ENCODE results near the gene KRT75. TPM values are rescaled to one million over a fixed set of nuclear protein-coding genes. Genes with fewer than 3 reads are reported as not detected.

The KRT75 gene
- total and polyA plus RNA-seq, 2 of the 4 experiments (the other 2 are of a cell fraction) = not detected

GRCh38 chr12:52399756-52400155 lies 34.4 kb downstream of the KRT75 start:
- Histone ChIP-seq H3K9me3 (ENCODE audit: control insufficient read depth, insufficient read depth, low read length) (no peaks in the 10 kb centered on the region), H2BK120ac (ENCODE audit: low read depth, low read length) (no peak overlapping the region), H3K9me1 (ENCODE audit: insufficient read depth, low read length) (no peaks in the 10 kb centered on the region), H2BK15ac (ENCODE audit: low read depth, low read length) (no peak overlapping the region), H2BK20ac (ENCODE audit: low read depth, low read length) (no peak overlapping the region), H2AK9ac (replicated peaks; ENCODE audit: low read depth, low read length, poor library complexity) (no peak overlapping the region), H3K4me2 (ENCODE audit: low read depth, low read length) (no peak overlapping the region), H3K4ac (ENCODE audit: low read depth, low read length) (no peak overlapping the region), H4K5ac (ENCODE audit: low read depth, low read length) (no peak overlapping the region), H4K8ac (ENCODE audit: low read depth in 2 of 2, low read length in 2 of 2) (no peak overlapping the region), H3K4me3 (ENCODE audit: insufficient read depth, low read depth, low read length) (no peak overlapping the region), H3K4me1 (ENCODE audit: control insufficient read depth, insufficient read depth, low read length) (no peaks in the 10 kb centered on the region), H3K27ac (ENCODE audit: insufficient read depth, low read length) (no peak overlapping the region), H2BK5ac (ENCODE audit: low read depth, low read length, poor library complexity, severe bottlenecking) (no peak overlapping the region), H3K56ac (ENCODE audit: extremely low read depth, insufficient read depth, low read length) (no peak overlapping the region), H2AFZ (replicated peaks; ENCODE audit: low read length, poor library complexity) (no peak overlapping the region), H4K91ac (ENCODE audit: insufficient read depth, low read depth, low read length) (no peak overlapping the region), H2AK5ac (ENCODE audit: low read depth, low read length) (no peak overlapping the region), H3K9ac (ENCODE audit: low read depth, low read length) (no peak overlapping the region), H4K20me1 (ENCODE audit: insufficient read depth, low read length) (no peaks in the 10 kb centered on the region), H3K36me3 (ENCODE audit: control insufficient read depth, insufficient read depth, low read length) (no peaks in the 10 kb centered on the region), H3K27me3 (ENCODE audit: control insufficient read depth, insufficient read depth, low read length) (peaks cover 53% of the 10 kb centered on the region), H3K79me1 (ENCODE audit: low read depth in 1 of 2, low read length in 2 of 2) (no peaks in the 10 kb centered on the region), H3K18ac (ENCODE audit: low read depth, low read length) (no peak overlapping the region), H3K14ac (replicated peaks; ENCODE audit: low read depth, low read length) (no peak overlapping the region), H3K23ac (ENCODE audit: low read depth, low read length) (no peak overlapping the region)
- WGBS, 2 experiments (ENCODE audit: extremely low coverage in 2 of 2, insufficient read length in 1 of 2) = 75% methylated on average over 8 of the region's 16 CpGs; no CpG with 5 or more reads in 1 of the 2 experiments
- CTCF ChIA-PET = no interaction called here
- in situ Hi-C loops (cut with MboI; ENCODE audit: low sequenced_read_pairs) = no loop called here
- no TSS peak for BruUV-seq (replicated peaks)
- DNase-seq (no peak), ATAC-seq (ENCODE audit: low read depth) (no peak)
- intact Hi-C loops (cut with micrococcal nuclease) = no loop called here
- dilution Hi-C loops (cut with HindIII; ENCODE audit: low sequenced_read_pairs, unreplicated experiment) = no loop called here
- TF ChIP-seq NFE2L2 (IDR thresholded peaks at IDR 0.05; ENCODE audit: low read depth, low read length) (no peak), USF2 (IDR thresholded peaks at IDR 0.05; ENCODE audit: low read depth, low read length) (no peak), RCOR1 (IDR thresholded peaks at IDR 0.05; ENCODE audit: insufficient replicate concordance, low read length) (no peak), MAZ (IDR thresholded peaks at IDR 0.05; ENCODE audit: borderline replicate concordance, low read depth, low read length) (no peak), MAFK (IDR thresholded peaks at IDR 0.05; ENCODE audit: low read depth, low read length) (no peak), MXI1 (IDR thresholded peaks at IDR 0.05; ENCODE audit: borderline replicate concordance, low read depth, low read length) (no peak), POLR2A (IDR thresholded peaks at IDR 0.05; ENCODE audit: low read depth, low read length) (no peak), SMC3 (IDR thresholded peaks at IDR 0.05; ENCODE audit: low read depth, low read length) (no peak), RFX5 (IDR thresholded peaks at IDR 0.05; ENCODE audit: low read depth, low read length) (no peak), ELK1 (IDR thresholded peaks at IDR 0.05; ENCODE audit: borderline replicate concordance, low read depth, low read length) (no peak), RAD21 (IDR thresholded peaks at IDR 0.05; ENCODE audit: low read length) (no peak), BHLHE40 (IDR thresholded peaks at IDR 0.05; ENCODE audit: low read depth, low read length) (no peak), CHD1 (IDR thresholded peaks at IDR 0.05; ENCODE audit: low read depth, low read length) (no peak), CEBPB (IDR thresholded peaks at IDR 0.05; ENCODE audit: low read depth, low read length) (no peak), CTCF (conservative IDR thresholded peaks at IDR 0.05; ENCODE audit: low read depth, low read length) (no peak), FOS (IDR thresholded peaks at IDR 0.05; ENCODE audit: low read depth, low read length) (no peak)
- POLR2A ChIA-PET (ENCODE audit: unreplicated experiment) = no interaction called here

Data from IMR-90 (cell line).